Daoy (cell line): Measurements from ENCODE around the gene SPOCK1. TPM values are rescaled to one million over a fixed set of nuclear protein-coding genes. Genes with fewer than 3 reads are reported as not detected.
A peak's percentile ranks its signal among the peaks of the same experiment; 100 is the strongest.

Experiments
- DNase-seq: peaks from one replicate; pipeline ENCODE4 v3.0.0-alpha.2; 2015; ENCODE audit warnings: low read depth
- total RNA-seq: library from RNA; depleted of rRNA; stranded (reverse); fragments of >200 nt; shearing (Covaris generic); gene quantifications from 2 replicates; pipeline ENCODE4 v1.2.3, GENCODE V29; 2014

Gene SPOCK1
- total RNA-seq, 1 experiment from 2014 or later = 61.0 TPM

- DNase-seq = no peak
Observed at GRCh38 chr5:137365126-137365865, 133.8 kb downstream of the SPOCK1 start.

DNA sequence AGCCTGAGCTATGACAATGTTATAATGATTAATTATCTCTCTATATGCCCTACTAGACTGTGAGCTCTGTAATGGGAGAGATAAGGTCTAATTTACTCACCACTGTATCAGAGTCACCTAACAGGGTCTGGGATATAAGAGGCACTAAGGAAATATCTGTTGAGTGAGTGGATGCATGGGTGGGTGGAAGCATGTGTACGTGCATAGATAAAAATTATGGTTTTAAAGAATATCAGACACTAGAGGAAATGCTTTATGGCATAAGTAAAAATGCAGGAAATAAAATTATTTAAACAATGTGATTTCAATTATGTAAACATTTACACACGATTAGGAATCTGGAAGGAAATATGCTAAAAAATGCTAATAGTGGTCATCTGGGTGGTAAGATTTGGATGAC, 137.8 kb downstream of the SPOCK1 start:
- no peak for DNase-seq

GRCh38 chr5:137360607-137361006, 138.5 kb downstream of the SPOCK1 start:
- no peak for DNase-seq

- DNase-seq = no peak
Observed at GRCh38 chr5:137359941-137360340, 139.2 kb downstream of the SPOCK1 start.

DNA sequence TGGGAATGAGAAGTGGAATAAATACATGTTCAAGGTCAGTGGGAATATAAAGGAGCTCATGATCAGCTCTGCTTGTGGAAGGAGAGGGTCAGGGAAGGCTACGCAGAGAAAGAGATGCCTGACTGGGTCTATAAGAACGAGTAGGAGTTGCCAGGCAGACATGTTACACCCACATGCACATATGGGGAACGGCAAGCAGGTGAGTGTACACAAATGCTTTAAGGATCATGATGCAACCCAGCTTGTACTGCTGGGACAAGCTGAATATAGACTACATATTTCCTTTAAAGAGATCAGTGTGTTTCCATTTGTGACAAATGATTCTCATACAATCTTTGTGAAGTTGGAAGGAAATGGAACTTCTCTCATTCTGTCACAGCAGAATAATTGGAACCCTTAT, 141.7 kb downstream of the SPOCK1 start:
- DNase-seq = no peak

DNA sequence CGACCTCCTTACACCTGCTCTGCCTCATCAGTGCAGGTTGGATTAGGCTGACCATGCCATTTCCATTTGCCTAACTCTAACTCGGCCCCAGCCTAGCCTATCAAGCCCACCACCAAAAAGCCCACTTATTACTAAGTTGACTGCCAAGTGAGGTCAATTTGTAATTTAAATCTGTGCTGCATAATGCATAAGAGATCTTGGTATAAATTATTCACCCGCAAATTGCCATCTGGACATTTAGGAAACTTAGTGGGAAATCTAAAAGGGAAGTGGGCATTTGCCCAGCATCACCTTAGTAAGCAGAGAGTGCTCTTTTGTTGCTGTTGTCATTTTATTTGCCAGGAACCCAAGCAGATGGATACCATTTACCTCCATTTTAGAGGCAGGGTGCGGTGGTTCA, 143.0 kb downstream of the SPOCK1 start:
- DNase-seq = no peak

DNA sequence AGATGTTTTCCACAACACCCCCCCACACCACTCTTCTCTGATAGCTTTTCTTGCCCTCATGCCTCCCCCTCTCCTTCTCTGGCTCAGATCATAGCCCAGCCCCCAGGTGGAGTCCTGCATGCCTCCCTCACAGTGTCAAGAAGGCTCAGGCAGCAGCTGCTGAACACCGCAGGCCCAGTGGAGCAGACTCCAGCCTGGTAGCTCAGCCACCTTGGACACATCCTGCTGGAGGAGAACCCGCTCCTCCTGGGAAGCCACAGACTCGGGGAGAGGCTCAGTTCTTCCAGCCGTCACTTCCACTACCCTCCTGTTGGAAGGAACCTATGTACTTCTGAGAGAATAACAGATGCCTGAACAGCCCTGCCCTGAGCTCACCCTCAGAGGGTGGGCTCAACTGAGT, 143.4 kb downstream of the SPOCK1 start:
- no peak for DNase-seq

GRCh38 chr5:137352095-137352494, 147.0 kb downstream of the SPOCK1 start:
- no peak for DNase-seq

GRCh38 chr5:137350791-137351190, 148.3 kb downstream of the SPOCK1 start:
- no peak for DNase-seq

DNA sequence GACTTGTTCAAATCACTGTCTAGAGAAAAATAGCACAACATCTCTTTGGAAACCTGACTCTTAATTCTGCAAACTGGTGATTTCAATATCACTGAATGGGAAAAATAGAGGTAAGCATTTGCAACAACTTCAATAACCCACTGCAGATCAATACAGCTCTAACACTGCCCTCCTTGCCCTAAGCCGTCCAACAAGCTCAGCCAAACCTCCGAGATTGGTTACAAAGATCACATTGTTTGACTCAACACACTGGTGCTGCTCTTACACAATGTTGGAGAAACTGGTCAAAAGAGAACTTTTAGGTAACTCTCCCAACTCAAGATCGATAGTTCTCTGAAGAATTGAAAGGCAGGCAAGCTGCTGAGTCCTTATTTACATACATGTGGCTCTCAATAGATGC, 150.4 kb downstream of the SPOCK1 start:
- no peak for DNase-seq

GRCh38 chr5:137347865-137348264, 151.3 kb downstream of the SPOCK1 start:
- no peak for DNase-seq

GRCh38 chr5:137346281-137346680, 152.8 kb downstream of the SPOCK1 start:
- no peak for DNase-seq

- no peak for DNase-seq
Observed at GRCh38 chr5:137345396-137345795, 153.7 kb downstream of the SPOCK1 start.

GRCh38 chr5:137344723-137345322, 154.3 kb downstream of the SPOCK1 start:
- peak; percentile 67 for DNase-seq

DNA sequence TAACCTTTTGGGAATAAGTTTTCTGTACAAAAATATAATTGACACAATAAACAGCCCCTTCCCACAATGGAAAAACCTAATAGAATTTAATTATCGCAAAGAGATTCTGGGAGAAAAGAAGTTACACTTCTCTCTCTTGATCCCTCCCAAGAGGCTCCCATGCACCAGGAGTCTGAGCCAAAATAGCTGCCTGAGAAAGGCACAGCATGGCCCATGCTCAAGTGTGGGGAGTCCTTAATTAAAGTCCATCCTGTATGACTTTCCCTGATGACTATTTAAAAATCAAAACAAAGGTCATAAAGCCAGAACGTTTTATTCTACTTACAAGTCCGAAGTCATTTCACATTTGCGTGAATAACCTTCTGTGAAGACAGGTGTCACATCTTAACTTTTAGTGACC, 155.1 kb downstream of the SPOCK1 start:
- DNase-seq = no peak

DNA sequence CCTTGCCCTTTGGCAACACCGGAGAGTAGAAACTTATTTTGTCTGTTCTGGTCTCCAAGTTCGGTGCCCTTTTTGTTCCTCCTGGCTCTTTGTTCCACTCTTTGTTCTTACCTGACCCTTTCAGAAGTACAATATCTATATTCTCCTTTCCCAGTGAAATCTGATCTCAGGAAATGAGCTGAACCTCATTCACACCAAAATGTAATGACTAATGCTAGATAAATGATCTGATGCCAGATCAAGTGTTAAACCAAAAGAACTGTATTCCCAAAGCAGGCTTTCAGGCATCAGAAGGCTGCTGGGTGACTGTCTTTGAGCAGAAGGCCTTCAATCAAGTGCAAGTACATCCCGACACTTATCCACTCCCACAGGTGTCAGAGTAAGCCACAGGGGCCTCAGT, 156.4 kb downstream of the SPOCK1 start:
- DNase-seq = peak; percentile 69

GRCh38 chr5:137341831-137342230, 157.3 kb downstream of the SPOCK1 start:
- peak; percentile 17 for DNase-seq

DNA sequence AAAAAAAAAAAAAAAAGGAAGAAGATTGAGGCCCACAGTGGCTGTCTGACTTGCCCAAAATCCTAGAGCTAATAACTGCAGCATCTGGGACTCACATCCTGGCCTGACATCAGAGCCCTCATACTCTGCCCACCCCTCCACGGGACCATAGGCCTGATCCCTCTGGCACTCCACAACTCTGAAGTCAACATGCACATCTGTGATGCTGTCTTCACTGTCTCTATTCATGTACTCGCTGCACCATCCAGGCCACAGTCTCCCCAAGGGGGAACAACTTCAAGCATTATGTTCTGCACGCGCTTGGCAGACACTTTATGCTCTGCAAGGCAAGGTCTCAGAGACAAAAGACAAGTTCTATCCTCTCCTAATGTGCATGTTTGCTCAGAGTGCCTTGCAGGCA, 158.2 kb downstream of the SPOCK1 start:
- no peak for DNase-seq

GRCh38 chr5:137336565-137337120, 162.5 kb downstream of the SPOCK1 start:
- no peak for DNase-seq

DNA sequence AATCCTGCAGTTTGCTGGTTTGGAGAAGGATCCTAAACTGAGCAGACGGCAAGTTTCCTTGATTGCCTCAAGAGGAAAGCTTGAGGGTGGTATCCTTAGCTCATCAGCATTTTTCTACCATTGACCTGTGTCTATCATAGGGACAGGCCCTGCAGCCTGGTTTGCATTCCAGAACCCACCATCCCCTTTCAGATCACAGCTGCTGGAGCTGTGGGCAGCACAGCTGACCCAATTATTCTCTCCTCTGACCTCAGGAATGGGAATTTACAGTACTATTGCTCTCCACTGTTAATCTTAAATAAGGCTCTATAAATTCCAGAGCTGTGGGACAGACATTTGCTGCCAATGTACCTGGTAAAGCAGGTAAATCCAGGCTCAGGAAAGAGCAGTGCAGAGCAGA, 163.0 kb downstream of the SPOCK1 start:
- DNase-seq = no peak

- DNase-seq = no peak
Observed at GRCh38 chr5:137335493-137335892, 163.6 kb downstream of the SPOCK1 start.

DNA sequence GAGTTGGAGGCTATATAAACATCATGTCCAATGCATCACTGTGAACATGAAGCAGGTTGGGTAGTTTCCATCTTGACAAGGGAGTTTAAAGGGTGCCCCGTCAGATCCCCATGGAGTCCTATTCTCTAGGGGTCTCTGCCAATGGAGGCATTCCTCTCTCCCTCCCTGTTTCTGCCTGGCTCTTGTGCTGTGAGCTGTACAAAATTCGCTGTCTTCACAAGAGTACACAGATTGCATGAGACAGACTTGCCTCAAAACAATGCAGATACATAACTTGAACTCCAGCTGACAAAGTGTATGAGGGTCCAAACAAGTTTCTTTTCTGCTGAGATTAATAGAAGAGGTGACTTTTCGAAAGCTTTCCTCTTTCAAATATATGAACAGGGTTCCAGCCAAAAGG, 165.2 kb downstream of the SPOCK1 start:
- no peak for DNase-seq

GRCh38 chr5:137333475-137333874, 165.7 kb downstream of the SPOCK1 start:
- no peak for DNase-seq
